Amniotic stem cell (primary cell): ENCODE results near the gene POLR1E.
"Not testable (repeated sequence)": the region's sequence is repeated elsewhere in the genome, so short reads cannot be mapped to it uniquely, and the experiment has no call there.

Source experiments
- DNase-seq: peaks from one replicate; lab custom pipeline; 2025; lab: John Stamatoyannopoulos, UW

POLR1E gene

DNA sequence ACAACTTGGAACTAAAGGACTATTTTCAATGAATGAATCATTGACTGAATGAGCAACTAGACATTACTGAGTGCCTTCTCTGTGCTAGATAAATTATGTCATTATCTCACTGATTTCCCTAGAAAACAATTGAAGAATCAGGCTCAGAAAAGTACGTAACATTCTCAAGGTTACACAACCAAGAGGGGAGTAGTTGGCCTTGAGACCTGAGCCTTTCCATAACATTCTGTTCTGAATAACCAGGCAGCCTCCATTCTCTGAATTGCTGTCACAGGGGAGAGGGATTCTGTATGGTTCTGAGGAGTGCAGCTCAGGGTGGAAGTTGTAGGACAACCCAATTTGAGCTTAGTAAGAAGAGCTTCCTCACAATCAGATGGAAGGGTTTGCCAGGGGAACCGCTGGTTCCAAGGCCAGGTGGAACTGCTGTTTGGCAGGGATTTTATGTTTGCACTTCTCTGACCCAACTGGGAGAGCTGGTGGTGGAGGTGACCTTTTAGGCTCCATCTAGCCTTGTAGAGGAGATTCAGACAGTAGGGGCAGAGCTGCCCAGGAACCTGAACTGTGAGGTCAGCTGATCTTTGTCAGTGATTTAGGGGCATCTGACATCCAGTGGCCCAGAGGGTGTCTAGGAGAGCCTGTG is 16.3 kb downstream of the POLR1E start:
- DNase-seq, result no peak

DNA sequence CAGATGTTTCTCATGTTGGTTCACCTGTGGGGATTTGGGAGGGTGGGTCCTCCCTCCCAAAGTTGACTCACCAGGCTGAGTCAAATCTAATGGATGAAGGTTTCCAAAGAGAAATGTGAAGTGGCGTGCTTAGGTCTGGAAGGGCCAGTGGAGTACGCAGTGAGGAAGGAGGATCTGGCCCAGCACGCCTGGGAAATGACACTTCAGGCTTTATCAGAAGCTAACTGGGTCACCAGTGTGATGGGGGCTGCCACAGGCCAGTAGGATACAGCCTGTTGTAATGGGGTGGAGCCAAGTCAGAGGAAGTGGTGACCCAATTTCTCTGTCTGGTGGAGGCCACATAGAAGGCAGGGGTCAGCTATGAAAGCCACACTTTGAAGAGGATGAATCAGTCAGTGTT is 18.0 kb downstream of the POLR1E start:
- no peak for DNase-seq

DNA sequence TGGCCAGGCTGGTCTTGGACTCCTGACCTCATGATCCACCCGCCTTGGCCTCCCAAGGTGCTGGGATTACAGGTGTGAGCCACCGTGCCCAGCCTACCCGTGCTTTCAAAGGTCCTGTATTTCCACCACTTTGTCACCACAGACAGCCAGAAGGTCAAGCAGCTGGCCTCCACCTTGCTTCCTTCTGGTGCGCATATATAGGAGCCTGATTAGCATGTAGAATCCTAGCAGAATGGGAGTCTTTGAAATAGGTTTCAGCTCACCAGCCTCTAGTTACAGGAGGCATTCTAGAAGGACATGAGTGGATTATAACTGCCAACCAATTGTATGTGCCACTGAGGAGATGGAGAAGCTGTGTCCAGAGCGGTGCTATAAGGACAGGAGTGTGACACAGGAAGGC is 18.9 kb downstream of the POLR1E start:
- no peak for DNase-seq

DNA sequence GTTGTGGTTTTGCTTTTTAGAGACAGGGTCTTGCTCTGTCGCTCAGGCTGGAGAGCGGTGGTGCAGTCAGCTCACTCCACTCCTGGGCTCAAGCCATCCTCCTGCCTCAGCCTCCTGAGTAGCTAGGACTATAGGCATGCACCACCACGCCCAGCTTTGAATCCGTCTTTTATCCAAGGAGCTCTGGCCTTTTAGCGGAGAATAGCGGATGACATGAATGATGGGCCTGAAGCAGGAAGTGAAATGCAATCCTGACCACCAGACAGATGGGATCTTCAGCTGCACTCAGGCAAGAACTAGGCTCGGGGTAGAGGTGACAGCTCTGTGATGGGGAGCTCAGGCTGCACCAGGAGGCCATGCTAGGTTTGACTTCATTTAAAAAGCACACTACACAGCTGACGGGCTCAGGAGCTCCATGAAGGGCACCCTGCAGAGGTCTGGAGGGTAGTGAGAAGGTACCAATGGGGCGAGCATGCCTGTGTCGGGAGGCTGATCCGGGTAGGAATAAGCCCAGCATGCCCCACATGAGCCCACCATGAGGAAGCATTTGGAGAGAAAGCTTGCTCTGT is 21.9 kb downstream of the POLR1E start:
- DNase-seq, result no peak

DNA sequence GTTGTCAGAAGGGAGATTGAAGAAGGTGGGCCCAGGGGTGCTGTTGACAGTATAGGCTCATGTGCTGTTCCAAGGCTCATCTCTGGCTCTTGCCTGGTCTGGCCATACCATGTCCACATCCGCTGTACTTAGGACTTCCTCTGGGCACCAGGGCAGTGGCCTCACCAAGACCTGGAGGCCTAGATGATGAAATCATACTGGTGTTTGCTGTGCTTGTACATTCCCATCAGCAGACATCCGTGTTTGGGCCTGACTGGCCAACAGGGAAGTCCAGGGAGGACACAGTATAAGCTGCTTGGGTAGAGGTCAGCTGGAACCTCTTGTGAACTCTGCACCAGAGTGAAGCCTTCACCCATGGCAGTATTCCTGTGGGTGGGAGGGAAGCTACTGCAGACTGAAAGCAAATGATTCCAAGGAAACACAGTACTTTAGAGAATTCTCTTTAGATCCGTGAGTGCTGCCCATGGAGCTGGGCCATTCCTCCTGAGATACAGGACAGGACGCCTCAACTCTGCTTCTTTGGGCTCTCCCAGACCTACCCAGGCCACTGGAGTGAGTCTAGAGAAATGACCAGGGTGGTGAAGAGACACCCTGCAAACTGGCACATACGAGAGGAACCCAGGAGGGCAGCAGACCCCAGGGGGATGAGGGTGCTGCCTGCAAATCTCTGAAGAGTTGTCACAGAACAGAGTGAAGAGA is 22.5 kb downstream of the POLR1E start:
- DNase-seq, result no peak

DNA sequence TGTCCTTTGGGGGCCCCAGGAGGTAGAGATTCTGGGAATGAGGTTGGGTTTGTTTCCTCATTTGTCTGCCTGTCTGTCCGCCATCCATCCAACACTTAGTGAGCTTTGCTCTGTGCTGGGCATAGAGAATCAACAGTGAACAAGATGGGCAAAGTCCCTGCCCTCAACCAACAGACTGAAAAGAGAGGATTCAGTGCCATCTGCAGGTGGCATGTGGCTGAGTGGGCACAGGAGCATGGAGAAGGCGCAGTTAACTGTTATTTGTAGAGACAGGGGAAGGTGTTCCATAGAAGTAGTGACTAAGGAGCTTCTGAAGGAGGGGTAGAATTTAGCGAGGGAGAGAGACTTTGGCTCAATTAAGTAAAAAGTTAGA is 23.1 kb downstream of the POLR1E start:
- no peak for DNase-seq

DNA sequence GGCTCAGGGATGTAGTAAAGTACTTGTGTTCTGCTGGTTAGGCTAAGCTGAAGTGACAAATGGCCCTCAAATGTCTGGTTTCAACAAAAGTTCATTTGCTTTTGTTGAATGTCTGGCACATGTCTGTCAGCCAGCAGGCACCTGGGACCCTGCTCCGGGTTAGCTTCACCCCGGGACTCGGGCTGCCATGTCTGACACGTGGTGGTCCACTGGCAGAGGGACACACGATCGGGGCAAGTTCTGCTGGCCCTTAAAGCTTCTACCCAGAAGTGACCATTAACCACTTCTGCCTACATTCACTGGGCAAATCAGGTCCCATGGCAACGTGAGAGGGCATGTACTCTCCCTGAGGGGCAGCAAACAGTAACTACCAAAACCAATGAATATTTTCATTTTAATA is 23.8 kb downstream of the POLR1E start:
- DNase-seq, result no peak

DNA sequence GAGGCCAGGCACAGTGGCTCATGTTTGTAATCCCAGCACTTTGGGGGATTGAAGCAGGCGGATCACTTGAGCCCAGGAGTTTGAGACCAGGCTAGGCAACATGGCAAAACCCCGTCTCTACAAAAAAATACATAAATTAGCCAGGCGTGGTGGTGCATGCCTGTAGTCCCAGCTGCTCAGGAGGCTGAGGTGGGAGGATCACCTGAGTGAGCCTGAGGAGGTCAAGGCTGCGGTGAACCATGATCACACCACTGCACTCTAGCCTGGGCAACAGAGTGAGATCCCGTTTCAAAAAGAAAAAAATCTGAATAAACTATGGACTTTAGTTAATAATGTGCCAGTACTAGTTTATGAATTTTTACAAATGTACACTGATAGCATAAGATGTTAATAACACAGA is 24.3 kb downstream of the POLR1E start:
- DNase-seq, result not testable (repeated sequence)

DNA sequence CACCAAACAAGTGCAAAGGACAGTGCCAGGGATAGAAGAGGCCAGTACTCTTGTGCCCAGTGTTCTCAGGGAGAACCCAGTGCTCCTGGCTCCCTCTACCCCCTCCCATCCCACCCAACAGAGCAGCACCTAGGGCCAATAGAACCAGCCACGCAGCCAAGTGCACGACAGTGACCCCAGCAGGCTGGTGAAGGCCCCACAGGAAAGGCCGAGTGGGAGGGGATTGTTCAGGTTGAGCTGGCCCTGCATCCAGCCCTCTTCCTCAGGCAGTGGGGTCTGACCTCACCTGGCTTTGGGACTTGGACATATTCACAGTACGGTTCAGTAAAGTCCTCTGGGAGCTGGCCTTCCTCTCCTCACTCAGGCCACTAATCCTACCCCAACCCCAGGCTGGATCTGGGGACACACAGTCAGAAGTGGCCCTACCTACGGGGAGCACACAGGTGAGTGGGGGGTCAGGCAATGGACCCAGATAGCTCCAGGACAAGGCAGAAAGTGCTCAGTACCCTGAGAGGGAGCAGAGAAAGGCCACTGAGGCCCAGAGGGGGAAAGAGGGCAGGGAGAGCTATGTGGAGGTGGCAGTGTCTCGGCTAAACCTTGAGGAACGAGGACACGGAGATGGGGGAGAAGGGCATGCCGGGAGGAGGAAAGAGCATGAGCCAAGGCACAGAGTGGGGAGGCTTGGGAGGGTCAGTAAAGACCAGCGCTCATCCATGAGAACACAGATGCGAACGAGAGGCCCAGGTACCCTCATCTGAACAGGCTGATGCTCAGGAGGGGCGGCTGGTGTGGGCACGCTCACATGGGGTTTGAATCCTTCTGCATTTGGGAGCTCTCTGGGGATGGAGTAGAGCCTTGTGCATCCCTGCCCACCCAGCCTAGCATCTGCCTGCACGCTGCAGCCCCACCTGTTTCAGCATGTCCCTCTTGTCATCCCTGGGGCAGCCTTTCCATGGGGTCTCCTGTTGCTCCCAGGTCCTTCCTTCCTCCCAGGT is 25.6 kb downstream of the POLR1E start:
- no peak for DNase-seq

DNA sequence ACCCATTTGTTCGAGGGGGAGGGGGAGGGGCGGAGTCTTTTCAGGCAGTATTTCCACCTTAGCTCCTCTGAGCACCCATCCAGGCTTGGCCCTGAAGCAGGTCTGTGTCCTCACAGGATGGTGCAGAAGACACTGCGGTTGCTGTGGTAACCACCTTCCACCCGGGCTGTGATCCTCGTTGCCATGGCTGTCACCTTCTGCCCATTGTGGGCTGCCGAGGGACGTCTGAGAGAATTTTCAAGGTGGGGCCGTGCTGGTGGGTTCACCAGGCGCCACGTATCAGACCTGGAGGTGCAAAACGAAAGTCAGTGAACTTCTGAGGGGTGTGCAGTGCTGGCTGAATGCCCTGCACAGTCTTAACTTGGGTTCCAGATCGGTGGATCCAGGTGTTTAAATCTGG is 26.7 kb downstream of the POLR1E start:
- DNase-seq, result no peak

DNA sequence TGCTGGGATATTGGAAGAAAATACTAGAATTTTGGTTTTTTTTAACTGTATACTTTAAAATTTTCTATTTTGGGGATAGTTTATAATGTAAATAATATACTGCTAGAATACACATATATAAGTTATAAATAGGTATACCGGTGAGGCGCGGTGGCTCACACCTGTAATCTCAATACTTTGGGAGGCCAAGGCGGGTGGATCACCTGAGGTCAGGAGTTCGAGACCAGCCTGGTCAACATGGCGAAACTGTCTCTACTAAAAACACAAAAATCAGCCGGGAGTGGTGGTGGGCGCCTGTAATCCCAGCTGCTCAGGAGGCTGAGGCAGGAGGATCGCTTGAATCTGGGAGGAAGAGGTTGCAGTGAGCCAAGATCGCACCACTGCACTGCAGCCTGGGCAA is 28.7 kb downstream of the POLR1E start:
- DNase-seq, result not testable (repeated sequence)

DNA sequence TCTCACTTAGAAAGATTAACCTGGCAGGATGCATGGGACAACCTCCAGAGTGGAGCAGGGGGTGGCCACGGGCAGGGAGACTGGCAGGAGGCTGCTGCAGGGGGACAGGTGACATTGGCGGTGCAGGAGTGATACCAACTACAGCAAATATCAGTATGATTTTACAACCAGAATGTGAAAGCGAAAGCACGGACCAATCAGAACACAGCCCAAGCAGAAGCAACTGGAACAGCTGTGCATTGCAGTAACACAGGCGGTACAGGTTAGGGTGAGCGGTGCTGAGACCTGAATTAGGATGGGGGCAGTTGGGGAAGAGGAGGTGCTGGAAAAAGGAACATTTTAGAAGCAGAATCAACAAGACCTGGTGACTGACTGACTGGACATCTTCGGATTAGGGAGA is 29.3 kb downstream of the POLR1E start:
- no peak for DNase-seq

DNA sequence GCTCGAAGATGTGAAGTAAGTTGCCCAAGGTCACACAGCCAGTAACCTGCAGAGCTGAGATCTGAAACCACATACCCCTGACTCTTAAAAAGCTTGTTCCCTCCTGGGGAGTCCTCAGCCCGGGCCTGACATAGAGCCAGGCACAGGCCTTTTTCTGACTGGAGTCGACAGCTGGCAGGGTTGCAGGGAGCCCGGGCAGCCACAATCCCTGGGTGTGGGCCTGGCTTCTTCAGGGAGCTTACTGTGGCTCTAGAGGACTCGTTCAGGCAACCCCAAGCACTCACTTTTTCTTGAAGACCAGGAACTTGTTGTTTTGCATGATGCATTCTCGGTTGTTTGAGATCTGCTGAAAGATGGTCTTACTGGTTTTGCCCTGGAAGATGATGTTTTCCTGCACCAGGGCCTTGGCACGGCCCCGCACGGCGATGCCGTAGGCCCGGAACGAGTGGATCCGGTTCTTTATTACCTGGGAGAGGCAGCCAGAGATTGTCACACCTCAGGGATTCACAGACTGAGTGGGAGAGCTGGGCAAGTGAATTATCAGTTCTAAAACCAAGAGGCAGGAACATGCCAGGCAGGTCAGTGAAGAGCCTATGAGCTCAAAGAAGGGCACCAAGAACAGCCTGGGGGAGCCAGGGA is 30.0 kb downstream of the POLR1E start:
- DNase-seq, result no peak

DNA sequence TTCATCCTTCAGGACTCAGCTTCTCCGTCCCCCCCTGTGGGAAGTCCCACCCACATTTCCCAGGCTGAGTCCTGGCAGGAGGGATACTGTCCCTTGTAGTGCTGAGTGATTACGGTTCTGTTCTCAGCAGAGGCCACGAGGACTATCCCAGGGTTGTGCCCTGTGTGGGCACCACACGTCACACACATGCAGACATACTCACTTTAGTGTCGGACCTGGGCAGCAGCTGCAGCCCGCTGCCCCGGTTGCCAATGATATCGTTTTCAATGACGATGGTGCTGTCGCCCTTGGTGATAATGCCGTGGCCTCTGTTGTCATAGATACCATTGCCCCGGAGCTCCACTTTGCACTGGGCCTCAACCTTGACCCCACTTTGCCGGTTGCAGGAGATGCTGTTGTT is 32.2 kb downstream of the POLR1E start:
- DNase-seq, result no peak

DNA sequence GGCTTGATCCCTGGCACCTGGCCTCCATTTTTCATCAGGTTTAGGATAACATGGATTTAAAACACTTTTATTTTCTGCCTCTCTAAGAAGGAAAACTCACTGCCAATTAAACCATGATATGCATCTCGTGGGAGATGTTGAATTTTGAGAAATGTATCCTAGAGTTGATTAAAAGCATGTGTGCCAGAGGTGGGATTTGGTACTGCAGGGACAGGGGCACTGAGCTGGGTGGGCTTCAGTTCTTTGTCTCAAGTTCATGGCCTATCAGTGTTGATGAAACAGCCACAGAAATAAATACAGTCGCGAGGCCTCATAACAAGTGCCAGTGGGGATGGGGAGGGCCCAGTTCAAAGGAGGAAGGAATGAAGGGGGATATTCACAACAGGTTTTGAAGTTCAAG is 34.9 kb downstream of the POLR1E start:
- DNase-seq, result no peak

DNA sequence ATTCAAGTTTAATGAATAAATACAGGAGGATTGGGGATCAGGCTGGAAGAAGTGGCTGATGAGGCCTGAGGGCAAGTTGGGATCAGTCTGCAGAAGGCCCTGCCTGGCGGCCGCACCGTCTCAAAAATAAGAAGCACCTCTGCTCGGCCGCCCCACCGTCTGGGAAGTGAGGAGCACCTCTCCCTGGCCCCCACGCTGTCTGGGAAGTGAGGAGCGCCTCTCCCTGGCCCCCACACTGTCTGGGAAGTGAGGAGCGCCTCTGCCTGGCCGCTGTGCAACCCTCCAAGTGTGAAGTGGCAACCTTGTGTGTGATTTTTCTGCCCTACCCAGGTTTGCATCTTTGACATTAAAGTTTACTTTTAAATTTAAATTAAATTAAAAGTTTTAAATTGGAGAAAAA is 35.4 kb downstream of the POLR1E start:
- DNase-seq, result no peak

DNA sequence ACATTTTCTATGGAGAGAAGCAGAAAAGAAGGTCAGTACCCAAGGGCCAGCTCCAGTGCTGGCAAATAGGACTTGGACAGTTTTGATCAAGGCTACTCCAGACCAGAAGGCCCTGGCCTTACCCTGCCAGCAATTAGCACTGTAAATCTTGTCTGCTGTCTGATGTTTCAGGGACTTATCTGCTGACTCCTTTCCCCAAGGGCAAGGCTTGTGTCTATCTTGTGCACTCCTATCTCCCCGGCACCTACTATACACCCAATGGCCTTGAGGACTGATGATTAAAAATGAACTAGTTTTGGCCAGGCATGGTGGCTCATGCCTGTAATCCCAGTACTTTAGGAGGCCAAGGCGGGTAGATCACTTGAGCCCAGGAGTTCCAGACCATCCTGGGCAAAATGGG is 37.2 kb downstream of the POLR1E start:
- no peak for DNase-seq

DNA sequence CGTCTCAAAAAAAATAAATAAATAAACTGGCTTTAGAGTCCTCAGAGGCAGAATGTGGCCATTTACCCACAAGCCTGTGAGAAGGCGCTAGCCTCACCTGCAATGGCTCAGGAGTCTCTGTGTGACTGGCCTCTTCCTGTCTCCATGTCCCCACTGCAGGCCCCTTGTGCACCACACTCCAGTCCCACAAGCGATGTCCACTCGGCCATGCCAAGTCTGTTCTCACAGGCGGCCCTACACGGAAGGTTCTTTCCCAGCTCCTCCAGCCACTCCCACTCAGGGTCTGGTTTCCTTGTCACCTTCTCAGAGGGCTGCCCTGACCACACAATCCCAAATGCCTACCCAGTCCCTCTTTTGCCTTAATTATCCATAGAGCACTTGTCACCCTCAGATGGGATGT is 38.2 kb downstream of the POLR1E start:
- DNase-seq, result no peak

DNA sequence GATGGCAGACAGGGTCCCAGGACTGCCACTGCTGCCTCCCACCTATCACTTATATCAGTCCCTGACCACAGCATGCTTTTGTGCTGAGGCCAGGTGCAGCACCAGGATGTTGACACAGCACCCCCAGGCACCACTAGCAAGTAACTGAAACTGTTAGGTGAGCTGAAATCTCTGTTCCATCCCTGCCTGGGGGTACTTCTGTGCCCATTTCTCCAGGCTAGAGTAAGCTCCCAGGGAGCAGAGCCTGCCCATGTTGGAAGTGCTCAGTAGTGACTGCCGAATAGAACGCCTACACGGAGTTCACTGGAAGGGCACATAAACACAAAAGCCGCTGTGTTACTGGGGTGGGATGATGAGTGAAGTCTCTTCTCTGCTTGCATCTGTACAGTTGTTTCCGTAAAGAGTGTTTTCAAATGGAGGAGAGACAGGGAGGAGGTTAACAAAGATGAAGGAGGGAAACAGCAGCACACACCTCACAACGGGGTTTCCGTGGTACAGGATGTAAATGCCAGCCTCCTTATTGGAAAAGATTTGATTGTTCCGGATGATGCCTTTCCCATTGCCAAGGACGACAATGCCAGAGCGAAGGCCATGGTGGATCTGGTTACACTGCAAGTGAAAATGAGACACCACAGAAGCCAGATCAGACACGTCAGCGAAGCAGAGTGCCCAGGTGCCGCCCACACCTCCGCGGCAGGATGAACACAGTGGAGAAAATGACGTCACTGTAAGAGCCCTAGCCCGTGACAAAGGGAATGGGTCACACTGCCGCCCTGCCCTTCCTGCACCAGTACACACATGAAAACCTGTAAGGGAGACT is 43.1 kb downstream of the POLR1E start:
- DNase-seq, result no peak

DNA sequence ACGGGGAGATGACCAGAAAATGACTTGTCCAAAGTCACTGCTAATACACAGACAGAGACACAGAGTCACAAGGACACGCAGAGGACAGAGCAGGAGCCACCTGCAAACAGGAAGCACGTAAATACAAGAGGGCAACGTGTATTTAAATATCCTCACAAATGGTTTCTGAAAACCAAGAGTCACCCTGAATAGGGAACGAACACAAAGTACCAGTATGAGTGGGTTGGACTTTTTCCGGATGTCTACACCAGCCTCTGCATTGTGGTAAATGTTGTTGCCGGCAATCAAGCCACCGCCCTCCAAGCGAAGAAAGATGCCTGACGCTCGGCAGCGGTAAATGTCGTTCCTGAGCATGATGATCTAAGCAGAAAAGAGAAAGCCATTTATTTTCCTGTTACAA is 46.0 kb downstream of the POLR1E start:
- no peak for DNase-seq

DNA sequence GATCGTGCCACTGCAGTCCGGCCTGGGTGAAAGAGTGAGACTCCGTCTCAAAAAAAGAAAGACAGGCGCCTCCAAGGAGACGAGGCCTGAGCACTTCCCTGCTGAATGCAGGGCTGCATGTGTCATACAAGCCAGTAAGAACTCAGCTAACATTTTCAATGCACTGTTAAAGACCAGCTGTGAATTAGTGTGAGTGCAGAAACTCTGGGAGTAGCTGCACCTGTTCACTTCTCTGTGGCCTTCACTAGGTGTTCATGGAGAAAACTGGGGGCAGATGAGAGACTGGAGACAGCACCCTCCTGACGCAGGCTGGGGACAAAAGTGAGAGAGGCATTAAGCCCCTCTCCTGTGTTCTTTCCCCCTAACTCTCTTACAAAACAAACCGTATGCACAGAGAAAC is 48.7 kb downstream of the POLR1E start:
- no peak for DNase-seq
